ENCODE data around the gene DGKE. TPM values are rescaled to one million over a fixed set of nuclear protein-coding genes. Genes with fewer than 3 reads are reported as not detected.
A peak's percentile ranks its signal among the peaks of the same experiment; 100 is the strongest.

DGKE gene
- 2.8 TPM for total RNA-seq (ENCODE audit: unreplicated experiment)
- long read RNA-seq, result 0 reads

DNA sequence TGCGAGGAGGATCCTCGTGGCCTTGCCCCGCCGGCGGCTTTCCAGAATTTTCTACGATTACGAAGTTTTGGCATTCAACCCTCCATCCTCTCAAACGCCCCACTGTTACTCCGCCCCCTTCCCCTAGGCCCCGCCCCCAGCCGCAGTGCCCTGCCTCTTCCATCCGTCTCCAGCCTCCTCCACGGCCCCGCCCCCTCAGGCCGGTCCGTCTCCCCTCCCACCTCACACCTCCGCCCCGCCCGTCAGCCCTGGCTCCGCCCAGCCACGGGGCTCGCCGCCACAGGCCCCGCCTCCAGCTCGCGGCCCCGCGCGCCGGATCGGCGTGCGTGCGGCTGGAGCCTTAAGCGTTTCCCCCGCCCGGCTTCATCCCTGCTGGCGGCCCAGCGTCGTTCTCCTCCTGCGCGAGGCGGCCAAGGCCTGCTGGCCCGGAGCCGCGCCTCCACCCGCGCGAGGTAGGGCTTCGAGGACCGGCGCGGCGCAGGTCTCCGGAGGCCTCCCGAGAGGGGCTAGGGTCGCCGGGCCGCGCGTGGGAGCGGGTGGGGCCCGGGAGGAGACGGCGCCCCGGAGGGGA lies at the start of gene DGKE, which contains the start of gene C17orf67:
Gene DGKE, plus strand, starts transcription at position 343 of the 571 bp plus-strand sequence. CDS start 645 bp downstream, outside the sequence.
Gene C17orf67, minus strand, starts transcription at position 112 of the 571 bp plus-strand sequence. CDS start 18,110 bp downstream, outside the sequence.
- Mint-ChIP-seq H3K4me3 (ENCODE audit: unreplicated experiment) (peak within 1 kb of the TSS; percentile 86), H3K4me1 (ENCODE audit: low read depth, unreplicated experiment) (peaks cover 1% of the 10 kb centered on the region), H3K36me3 (ENCODE audit: unreplicated experiment) (no peaks in the 10 kb centered on the region), H3K9me3 (ENCODE audit: unreplicated experiment) (peaks cover 5% of the 10 kb centered on the region), H3K27ac (ENCODE audit: unreplicated experiment) (no peak within 1 kb of the TSS), H3K27me3 (ENCODE audit: unreplicated experiment) (peaks cover 8% of the 10 kb centered on the region)
- DNase-seq, result peak; percentile 99
- TF ChIP-seq, protein P1, sequence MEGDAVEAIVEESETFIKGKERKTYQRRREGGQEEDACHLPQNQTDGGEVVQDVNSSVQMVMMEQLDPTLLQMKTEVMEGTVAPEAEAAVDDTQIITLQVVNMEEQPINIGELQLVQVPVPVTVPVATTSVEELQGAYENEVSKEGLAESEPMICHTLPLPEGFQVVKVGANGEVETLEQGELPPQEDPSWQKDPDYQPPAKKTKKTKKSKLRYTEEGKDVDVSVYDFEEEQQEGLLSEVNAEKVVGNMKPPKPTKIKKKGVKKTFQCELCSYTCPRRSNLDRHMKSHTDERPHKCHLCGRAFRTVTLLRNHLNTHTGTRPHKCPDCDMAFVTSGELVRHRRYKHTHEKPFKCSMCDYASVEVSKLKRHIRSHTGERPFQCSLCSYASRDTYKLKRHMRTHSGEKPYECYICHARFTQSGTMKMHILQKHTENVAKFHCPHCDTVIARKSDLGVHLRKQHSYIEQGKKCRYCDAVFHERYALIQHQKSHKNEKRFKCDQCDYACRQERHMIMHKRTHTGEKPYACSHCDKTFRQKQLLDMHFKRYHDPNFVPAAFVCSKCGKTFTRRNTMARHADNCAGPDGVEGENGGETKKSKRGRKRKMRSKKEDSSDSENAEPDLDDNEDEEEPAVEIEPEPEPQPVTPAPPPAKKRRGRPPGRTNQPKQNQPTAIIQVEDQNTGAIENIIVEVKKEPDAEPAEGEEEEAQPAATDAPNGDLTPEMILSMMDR (IDR thresholded peaks at IDR 0.05; ENCODE audit: partially characterized antibody, unreplicated experiment), result no peak

DNA sequence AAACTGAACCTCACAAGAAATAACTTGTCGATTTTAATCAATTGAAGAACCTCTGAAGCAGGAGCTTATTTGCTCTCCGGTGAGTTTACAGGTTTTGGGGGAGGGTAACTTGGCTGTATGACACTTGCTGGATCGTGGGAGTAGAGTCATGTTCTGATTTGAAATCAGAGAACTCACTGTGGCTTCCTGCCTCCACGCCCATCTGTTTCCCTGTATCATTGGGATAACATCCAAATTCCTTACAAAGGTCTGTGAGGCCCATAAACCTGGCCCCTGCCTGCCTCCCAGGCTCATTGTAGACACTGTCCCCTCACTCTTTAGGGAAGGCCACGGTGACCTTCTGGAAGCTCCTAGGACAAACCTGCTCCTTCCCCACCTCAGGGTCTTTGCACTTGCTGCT lies 48.5 kb upstream of the DGKE start:
- DNase-seq, result no peak
- H3K27ac Mint-ChIP-seq (ENCODE audit: unreplicated experiment), result no peak overlapping the region
- H3K27me3 Mint-ChIP-seq (ENCODE audit: unreplicated experiment), result no peaks in the 10 kb centered on the region
- no peak overlapping the region for H3K4me3 Mint-ChIP-seq (ENCODE audit: unreplicated experiment)
- H3K36me3 Mint-ChIP-seq (ENCODE audit: unreplicated experiment), result no peaks in the 10 kb centered on the region
- no peaks in the 10 kb centered on the region for H3K4me1 Mint-ChIP-seq (ENCODE audit: low read depth, unreplicated experiment)
- TF ChIP-seq, protein P1 (IDR thresholded peaks at IDR 0.05; ENCODE audit: partially characterized antibody, unreplicated experiment), result no peak
- peaks cover 2% of the 10 kb centered on the region for H3K9me3 Mint-ChIP-seq (ENCODE audit: unreplicated experiment)

DNA sequence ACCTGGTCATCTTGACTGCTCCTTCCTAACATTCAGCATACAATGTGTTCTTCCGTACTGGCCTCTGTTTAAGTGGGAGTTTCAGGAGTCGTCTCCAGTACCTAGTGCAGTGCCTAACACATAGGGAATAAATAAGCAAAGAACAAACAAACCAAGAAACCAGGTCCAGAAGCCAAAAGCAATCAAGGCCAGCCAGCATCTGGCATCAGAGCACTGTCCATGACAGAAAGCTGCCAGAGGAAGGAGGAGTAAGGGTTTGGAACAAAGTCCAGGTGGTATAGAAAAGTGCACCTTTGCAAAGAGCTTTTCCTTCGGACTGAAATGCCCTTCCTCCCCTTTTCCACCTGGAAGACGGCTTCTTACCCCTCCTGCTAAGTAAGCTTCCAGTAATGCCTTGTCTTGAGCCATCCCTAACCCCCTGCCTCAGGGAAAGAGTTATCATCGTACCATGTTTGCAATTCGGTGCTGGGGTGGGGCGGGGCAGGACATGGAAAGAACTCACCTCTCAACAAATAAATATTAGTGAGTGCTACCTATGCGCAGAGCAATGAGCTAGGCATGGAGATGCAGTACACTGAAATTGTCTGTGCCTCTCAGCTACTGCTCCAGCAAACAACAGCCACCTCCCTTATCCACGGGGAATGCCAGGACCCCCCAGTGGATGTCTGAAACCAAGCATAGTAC lies 47.8 kb upstream of the DGKE start:
- Mint-ChIP-seq H3K4me1 (ENCODE audit: low read depth, unreplicated experiment) (no peaks in the 10 kb centered on the region), H3K4me3 (ENCODE audit: unreplicated experiment) (no peak overlapping the region), H3K36me3 (ENCODE audit: unreplicated experiment) (no peaks in the 10 kb centered on the region), H3K27ac (ENCODE audit: unreplicated experiment) (no peak overlapping the region), H3K27me3 (ENCODE audit: unreplicated experiment) (no peaks in the 10 kb centered on the region), H3K9me3 (ENCODE audit: unreplicated experiment) (peaks cover 2% of the 10 kb centered on the region)
- TF ChIP-seq, protein P1 (IDR thresholded peaks at IDR 0.05; ENCODE audit: partially characterized antibody, unreplicated experiment), result no peak
- no peak for DNase-seq

DNA sequence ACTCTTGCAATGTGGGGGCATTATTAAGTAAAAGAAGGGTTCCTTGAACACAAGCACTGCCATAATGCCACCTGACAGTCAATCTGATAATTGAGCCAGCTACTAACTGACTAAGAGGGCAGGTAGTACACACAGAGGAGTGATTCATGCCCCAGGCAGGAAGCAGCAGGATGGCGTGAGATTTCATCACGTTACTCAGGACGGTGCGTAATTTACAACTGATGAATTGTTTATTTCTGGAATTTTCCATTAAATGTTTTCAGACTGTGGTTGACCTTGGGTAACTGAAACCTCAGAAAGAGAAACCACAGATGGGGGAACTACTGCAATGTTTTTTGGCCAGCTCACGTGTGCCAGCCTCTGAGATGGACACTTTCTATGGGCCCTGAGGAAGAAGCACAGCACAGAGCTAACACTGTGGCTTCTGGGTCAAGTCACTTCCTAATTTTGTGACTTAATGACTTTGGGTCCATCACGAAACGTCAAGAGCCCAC lies 46.9 kb upstream of the DGKE start:
- no peak for DNase-seq
- Mint-ChIP-seq H3K27me3 (ENCODE audit: unreplicated experiment) (no peaks in the 10 kb centered on the region), H3K4me1 (ENCODE audit: low read depth, unreplicated experiment) (no peaks in the 10 kb centered on the region), H3K27ac (ENCODE audit: unreplicated experiment) (no peak overlapping the region), H3K4me3 (ENCODE audit: unreplicated experiment) (no peak overlapping the region), H3K9me3 (ENCODE audit: unreplicated experiment) (peaks cover 2% of the 10 kb centered on the region), H3K36me3 (ENCODE audit: unreplicated experiment) (peaks cover under 1% of the 10 kb centered on the region)
- TF ChIP-seq, protein P1 (IDR thresholded peaks at IDR 0.05; ENCODE audit: partially characterized antibody, unreplicated experiment), result no peak

DNA sequence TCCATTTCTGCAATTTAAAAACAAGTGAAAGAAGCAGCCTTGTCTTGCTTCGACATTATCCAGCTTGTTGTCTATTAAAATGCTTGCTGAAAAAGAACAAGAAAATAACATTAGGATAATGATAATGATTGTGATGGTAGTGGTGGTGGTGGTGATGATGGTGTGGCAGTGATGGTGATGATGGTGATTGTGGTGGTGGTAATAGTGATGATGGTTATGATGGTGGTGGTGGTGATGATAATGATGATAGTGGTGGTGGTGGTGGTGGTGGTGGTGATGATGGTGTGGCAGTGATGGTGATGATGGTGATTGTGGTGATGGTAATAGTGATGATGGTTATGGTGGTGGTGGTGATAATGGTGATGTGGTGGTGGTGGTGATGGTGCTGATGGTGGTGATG lies 41.7 kb upstream of the DGKE start:
- Mint-ChIP-seq H3K27ac (ENCODE audit: unreplicated experiment) (no peak overlapping the region), H3K27me3 (ENCODE audit: unreplicated experiment) (peaks cover 5% of the 10 kb centered on the region), H3K4me3 (ENCODE audit: unreplicated experiment) (no peak overlapping the region), H3K36me3 (ENCODE audit: unreplicated experiment) (peaks cover 5% of the 10 kb centered on the region), H3K9me3 (ENCODE audit: unreplicated experiment) (peaks cover 3% of the 10 kb centered on the region), H3K4me1 (ENCODE audit: low read depth, unreplicated experiment) (no peaks in the 10 kb centered on the region)
- TF ChIP-seq, protein P1 (IDR thresholded peaks at IDR 0.05; ENCODE audit: partially characterized antibody, unreplicated experiment), result no peak
- no peak for DNase-seq
